Activated gamma-delta T cell treated with anti-CD3 and anti-CD28 coated beads, Interleukin-2, amount 50 U/mL, for 16 hours (primary cell): ENCODE data around the gene DDI2.

ENCODE experiments used
- DNase-seq: peaks from one replicate; pipeline ENCODE4 v3.0.0-alpha.2; 2020; ENCODE audit warnings: low read depth

DDI2 gene

GRCh38 chr1:15605398-15606383 is 11.6 kb upstream of the DDI2 start:
- no peak for DNase-seq

- DNase-seq = no peak
Measured at GRCh38 chr1:15609631-15610030, 7.6 kb upstream of the DDI2 start.

- no peak for DNase-seq
Measured at GRCh38 chr1:15610167-15610566, 7.1 kb upstream of the DDI2 start.

- DNase-seq = no peak
Measured at GRCh38 chr1:15616373-15617172, 685 bp upstream of the DDI2 start.

- DNase-seq = no peak
Measured at GRCh38 chr1:15618077-15618654, 908 bp downstream of the DDI2 start.

- DNase-seq = no peak
Measured at GRCh38 chr1:15618655-15619525, 1.6 kb downstream of the DDI2 start.

GRCh38 chr1:15620155-15620545 is 2.9 kb downstream of the DDI2 start:
- no peak for DNase-seq

- no peak for DNase-seq
Measured at GRCh38 chr1:15620902-15621682, 3.8 kb downstream of the DDI2 start.

DNA sequence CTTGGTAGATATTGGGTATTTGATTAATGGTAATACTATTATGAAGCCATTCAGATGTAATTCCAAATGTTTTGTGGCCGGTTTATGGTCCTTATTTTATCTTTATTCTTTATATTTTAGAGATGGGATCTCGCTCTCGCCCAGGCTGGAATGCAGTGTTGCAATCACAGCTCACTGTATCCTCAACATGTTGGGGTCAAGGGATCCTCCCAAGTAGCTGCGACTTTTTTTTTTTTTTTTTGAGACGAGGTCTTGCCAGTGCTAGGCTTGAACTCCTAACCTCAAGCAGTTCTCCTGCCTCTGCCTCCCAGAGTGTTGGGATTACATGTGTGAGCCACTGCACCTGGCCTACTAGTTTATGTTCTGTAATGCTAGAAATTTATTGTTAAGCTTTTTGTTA is 4.7 kb downstream of the DDI2 start:
- no peak for DNase-seq

GRCh38 chr1:15622712-15623373 is 5.6 kb downstream of the DDI2 start:
- no peak for DNase-seq

DNA sequence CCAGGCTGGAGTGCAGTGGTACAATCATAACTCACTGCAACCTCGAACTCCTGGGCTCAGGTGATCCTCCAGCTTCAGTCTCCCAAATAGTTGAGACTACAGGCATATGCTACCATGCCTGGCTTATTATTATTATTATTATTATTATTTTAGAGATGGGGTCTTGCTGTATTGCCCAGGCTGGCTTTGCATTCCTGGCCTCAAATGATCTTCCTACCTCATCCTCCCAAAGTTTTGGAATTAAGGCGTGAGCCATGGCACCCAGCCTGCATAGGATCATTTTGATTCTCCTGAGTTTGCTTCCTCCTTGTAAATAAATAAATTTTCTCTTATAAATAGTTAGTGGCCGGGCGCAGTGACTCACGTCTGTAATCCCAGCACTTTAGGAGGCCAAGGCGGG is 6.2 kb downstream of the DDI2 start:
- no peak for DNase-seq

DNA sequence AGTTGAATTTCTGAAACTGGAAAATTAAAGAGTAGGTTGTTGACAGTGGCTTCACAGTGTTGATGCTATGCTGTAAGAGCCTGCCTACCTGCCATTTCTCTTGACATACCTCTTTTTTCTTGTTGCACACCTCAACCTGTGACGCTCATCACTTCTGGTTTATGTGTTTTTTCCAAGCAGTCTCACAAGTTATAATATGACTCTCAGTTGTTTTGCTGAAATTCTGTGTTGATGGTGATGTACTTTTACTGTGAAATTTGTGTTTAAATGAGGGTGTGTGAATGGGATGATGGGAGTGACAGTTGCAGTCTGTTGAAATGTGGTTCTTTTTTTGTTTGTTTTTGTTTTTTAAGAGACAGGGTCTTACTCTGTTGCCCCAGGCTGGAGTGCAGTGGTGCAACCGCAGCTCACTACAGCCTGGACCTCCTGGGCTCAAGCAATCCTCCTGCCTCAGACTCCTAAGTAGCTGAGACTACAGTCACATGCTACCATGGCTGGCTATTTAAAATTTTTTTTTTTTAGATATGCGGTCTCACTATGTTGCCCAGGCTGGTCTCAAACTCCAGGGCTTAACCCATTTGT is 7.0 kb downstream of the DDI2 start:
- DNase-seq = no peak

GRCh38 chr1:15625056-15625917 is 8.0 kb downstream of the DDI2 start:
- no peak for DNase-seq

DNA sequence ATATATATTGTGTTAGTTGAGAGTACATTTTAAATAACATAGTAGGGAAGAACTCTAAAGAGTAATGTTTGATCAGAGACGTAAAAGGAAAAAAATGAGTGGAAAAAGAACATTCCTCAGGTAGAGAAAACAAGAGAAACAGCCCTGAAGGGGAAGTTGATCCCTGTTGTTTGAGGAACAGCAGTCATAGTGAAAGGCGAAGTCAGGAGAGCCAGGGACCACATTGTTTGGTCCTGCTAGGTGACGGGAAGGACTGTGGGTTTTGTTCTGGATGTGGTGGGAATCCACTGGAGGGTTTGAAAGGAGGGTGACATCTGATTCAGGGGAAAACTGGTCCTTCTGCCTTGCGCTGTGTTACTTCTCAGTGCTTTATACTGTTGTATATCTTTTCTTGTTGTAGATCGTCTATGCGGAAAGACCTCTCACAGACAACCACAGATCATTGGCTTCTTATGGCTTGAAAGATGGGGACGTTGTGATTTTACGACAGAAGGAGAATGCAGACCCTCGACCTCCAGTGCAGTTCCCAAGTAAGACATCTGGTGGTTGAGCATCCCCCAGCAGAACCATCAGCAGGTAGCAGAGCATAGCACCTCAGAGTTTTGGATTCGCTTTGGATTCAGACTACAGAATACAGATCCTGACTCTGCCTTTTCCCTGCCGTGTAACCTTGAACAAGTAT is 9.2 kb downstream of the DDI2 start:
- DNase-seq = no peak

GRCh38 chr1:15627343-15627988 is 10.2 kb downstream of the DDI2 start:
- DNase-seq = no peak

GRCh38 chr1:15628003-15628402 is 10.7 kb downstream of the DDI2 start:
- DNase-seq = no peak

GRCh38 chr1:15633756-15634420 is 16.6 kb downstream of the DDI2 start:
- DNase-seq = no peak
